ENCODE data around the gene FAM181A.

GRCh38 chr14:93915070-93915705, 12.0 kb upstream of the FAM181A start:
- TF ChIP-seq CTCF (IDR thresholded peaks at IDR 0.05) (no peak), POLR2AphosphoS5 (IDR thresholded peaks at IDR 0.05) (no peak), POLR2A (IDR thresholded peaks at IDR 0.05) (no peak)

Measured in sigmoid colon (tissue), 4 donors.